GM06990 (cell line): ENCODE data around the gene JPH3.

Experiments used
- DNase-seq: peaks from one replicate; pipeline ENCODE4 v3.0.0-alpha.2; 2011; ENCODE audit not compliant: insufficient read length; ENCODE audit errors: extremely low read depth
- H3K27me3 ChIP-seq: replicated peaks from 2 replicates; pipeline ENCODE4 v1.6.0; 2011; ENCODE audit warnings: low read length; ENCODE audit not compliant: control insufficient read depth, insufficient read depth
- H3K36me3 ChIP-seq: 2 replicates; pipeline ENCODE4 v1.5.1; 2011; ENCODE audit warnings: low read length; ENCODE audit not compliant: control insufficient read depth, insufficient read depth
- H3K4me3 ChIP-seq: replicated peaks from 2 replicates; pipeline ENCODE4 v1.5.1; 2011; ENCODE audit warnings: low read depth, mild to moderate bottlenecking, control low read depth, low read length
- CTCF ChIP-seq: IDR thresholded peaks from 2 replicates; pipeline ENCODE4 v1.5.1; 2011; ENCODE audit warnings: low read length, control low read depth, mild to moderate bottlenecking, inconsistent platforms; ENCODE audit not compliant: insufficient read depth, poor library complexity, severe bottlenecking

JPH3 gene

DNA sequence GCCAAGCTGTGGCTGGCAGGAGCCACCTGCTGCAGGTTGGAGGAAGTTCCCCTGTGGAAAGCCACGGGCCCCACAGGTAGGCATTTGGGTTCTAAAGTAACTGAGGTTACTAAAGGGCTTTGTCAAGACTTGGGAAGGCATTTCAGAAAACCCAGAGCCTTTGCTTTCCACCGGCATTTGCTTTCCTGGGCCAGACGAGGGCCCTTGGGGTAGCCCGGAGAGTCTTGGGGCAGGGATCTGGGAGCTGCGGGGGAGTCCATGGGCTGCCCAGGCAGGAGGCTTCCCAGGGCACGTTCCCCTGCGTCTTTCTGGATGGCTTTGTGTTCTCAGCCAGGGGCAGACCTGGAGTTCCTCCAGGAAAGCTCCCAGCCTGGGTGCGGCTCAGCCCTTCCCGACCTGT lies 43.5 kb downstream of the JPH3 start:
- no peaks in the 10 kb centered on the region; the same call in 1 of the 2 replicates for H3K27me3 ChIP-seq
- H3K4me3 ChIP-seq, result no peak overlapping the region
- no peak for TF ChIP-seq CTCF
- no peaks in the 10 kb centered on the region for H3K36me3 ChIP-seq
- no peak for DNase-seq

GRCh38 chr16:87647431-87648185 lies 45.3 kb downstream of the JPH3 start:
- no peak for TF ChIP-seq CTCF
- no peak for DNase-seq
- H3K27me3 ChIP-seq, result no peaks in the 10 kb centered on the region; the same call in 1 of the 2 replicates
- no peak overlapping the region for H3K4me3 ChIP-seq
- no peaks in the 10 kb centered on the region for H3K36me3 ChIP-seq

GRCh38 chr16:87648236-87648635 lies 45.9 kb downstream of the JPH3 start:
- Histone ChIP-seq H3K36me3 (no peaks in the 10 kb centered on the region), H3K4me3 (no peak overlapping the region), H3K27me3 (no peaks in the 10 kb centered on the region; the same call in 1 of the 2 replicates)
- no peak for DNase-seq
- no peak for TF ChIP-seq CTCF

DNA sequence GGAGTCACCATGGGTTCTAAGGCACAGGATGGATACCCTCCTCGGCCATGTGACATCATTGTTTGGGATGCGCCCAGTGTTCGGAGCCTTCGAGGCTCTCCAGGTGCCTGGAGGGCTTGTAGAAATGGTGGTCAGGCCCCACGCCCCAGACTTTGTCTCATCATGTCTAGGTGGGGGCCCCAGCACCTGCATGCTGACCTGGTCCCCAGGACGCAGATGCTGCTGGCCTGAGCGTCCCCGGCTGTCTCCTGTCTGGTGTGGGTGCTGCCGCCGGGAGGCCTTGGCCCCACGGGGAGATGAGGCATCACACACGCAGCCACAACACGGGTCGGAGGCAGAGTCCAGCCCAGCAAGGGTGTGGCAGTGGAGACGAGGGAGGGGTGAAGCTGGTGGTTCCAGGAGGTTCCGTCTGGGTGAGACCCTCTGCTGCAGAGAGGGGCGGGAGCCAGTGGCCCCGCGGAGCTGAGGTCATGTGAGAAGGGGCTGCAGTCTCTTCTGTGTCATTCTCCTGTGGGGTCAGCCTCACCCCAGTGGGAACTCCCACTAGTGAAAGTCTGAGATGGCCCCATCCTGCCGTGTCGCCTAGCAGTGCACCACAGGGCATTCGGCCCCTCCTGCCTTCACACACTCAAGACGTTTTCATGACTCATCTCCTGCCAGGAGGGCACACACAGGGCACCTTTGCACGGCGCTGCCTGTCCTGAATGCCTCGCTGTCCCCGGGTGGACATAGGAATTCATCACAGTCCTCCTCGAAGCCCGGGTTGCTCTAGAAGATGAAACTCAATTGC lies 46.6 kb downstream of the JPH3 start:
- Histone ChIP-seq H3K36me3 (no peaks in the 10 kb centered on the region), H3K27me3 (no peaks in the 10 kb centered on the region; the same call in 1 of the 2 replicates), H3K4me3 (no peak overlapping the region)
- no peak for DNase-seq
- TF ChIP-seq CTCF, result no peak

GRCh38 chr16:87652386-87652785 lies 50.1 kb downstream of the JPH3 start:
- no peaks in the 10 kb centered on the region; the same call in 1 of the 2 replicates for H3K27me3 ChIP-seq
- H3K4me3 ChIP-seq, result no peak overlapping the region
- no peak for DNase-seq
- no peak for TF ChIP-seq CTCF
- no peaks in the 10 kb centered on the region for H3K36me3 ChIP-seq
